Fibroblast of upper back skin (primary cell): ENCODE data around the gene AIG1.

Experiments
- DNase-seq: peaks from one replicate; pipeline ENCODE4 v3.0.0-alpha.2; 2013

AIG1 gene

GRCh38 chr6:143243786-143244185 is 183.1 kb downstream of the AIG1 start:
- DNase-seq, result no peak

- DNase-seq, result no peak
Observed at GRCh38 chr6:143245656-143246055, 185.0 kb downstream of the AIG1 start.

GRCh38 chr6:143246166-143246775 is 185.6 kb downstream of the AIG1 start:
- DNase-seq, result peak; percentile 70

- DNase-seq, result no peak
Observed at GRCh38 chr6:143247586-143247985, 186.9 kb downstream of the AIG1 start.

- DNase-seq, result no peak
Observed at GRCh38 chr6:143248359-143248758, 187.7 kb downstream of the AIG1 start.

GRCh38 chr6:143251288-143251687 is 190.6 kb downstream of the AIG1 start:
- DNase-seq, result no peak

- no peak for DNase-seq
Observed at GRCh38 chr6:143252961-143253360, 192.3 kb downstream of the AIG1 start.

- DNase-seq, result no peak
Observed at GRCh38 chr6:143253586-143253985, 192.9 kb downstream of the AIG1 start.

- DNase-seq, result no peak
Observed at GRCh38 chr6:143258945-143259344, 198.3 kb downstream of the AIG1 start.

GRCh38 chr6:143260857-143261256 is 200.2 kb downstream of the AIG1 start:
- DNase-seq, result peak; percentile 54

GRCh38 chr6:143261899-143262436 is 201.3 kb downstream of the AIG1 start:
- no peak for DNase-seq

GRCh38 chr6:143262859-143263258 is 202.2 kb downstream of the AIG1 start:
- DNase-seq, result no peak

GRCh38 chr6:143264379-143264778 is 203.7 kb downstream of the AIG1 start:
- no peak for DNase-seq

- peak; percentile 32 for DNase-seq
Observed at GRCh38 chr6:143264986-143265764, 204.5 kb downstream of the AIG1 start.

GRCh38 chr6:143267760-143268159 is 207.1 kb downstream of the AIG1 start:
- no peak for DNase-seq

- no peak for DNase-seq
Observed at GRCh38 chr6:143268439-143268838, 207.8 kb downstream of the AIG1 start.

- DNase-seq, result peak; percentile 84
Observed at GRCh38 chr6:143270026-143270425, 209.3 kb downstream of the AIG1 start.

GRCh38 chr6:143271024-143271423 is 210.3 kb downstream of the AIG1 start:
- peak; percentile 95 for DNase-seq

GRCh38 chr6:143276436-143276835 is 215.7 kb downstream of the AIG1 start:
- no peak for DNase-seq

- peak; percentile 42 for DNase-seq
Observed at GRCh38 chr6:143279385-143279784, 218.7 kb downstream of the AIG1 start.

GRCh38 chr6:143283887-143284645 is 223.4 kb downstream of the AIG1 start:
- DNase-seq, result peak; percentile 73

- DNase-seq, result peak; percentile 75
Observed at GRCh38 chr6:143286251-143286795, 225.6 kb downstream of the AIG1 start.

GRCh38 chr6:143288923-143289322 is 228.2 kb downstream of the AIG1 start:
- no peak for DNase-seq
